NCI-H1694 treated with DMSO at 0.1 percent for 48 hours (cell line): ENCODE data around the gene RPS27A.
"Not testable (repeated sequence)": the region's sequence is repeated elsewhere in the genome, so short reads cannot be mapped to it uniquely, and the experiment has no call there.

Experiments used
- DNase-seq: peaks from one replicate; lab custom pipeline; 2025; lab: John Stamatoyannopoulos, UW

RPS27A gene

DNA sequence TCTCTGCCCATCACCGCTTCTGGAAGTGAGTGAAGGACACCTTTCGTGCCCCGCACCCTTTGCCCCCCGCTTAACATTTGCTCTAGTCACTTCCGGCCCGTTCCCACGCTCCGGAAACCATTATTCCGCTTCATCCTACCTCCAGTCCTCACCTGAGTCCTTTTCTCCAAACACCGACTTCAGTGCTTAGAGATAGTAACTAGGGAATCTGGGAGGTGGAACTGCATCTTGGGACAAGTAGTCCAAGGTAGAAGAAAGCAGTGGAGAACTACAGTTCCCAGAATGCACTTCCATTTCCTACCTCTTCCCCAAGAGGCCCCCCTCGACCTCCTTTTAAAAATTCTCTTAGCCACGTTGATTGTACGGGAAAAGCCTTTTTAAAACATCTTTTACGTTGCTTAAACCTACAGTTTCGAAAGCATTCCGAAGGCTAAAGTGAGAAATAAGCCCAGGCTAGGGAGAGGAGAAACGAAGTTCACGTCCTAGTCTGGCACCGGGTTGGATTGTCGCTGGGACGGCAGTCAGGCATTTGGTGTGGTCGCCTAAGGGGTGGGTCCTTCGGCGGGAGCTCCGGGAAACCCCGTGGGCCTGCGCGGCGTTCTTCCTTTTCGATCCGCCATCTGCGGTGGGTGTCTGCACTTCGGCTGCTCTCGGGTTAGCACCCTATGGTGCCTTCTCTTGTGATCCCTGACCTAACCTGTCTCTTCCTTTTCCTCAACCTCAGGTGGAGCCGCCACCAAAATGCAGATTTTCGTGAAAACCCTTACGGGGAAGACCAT, at the start of gene RPS27A, which contains the start of gene CLHC1:
TSS of gene RPS27A (plus strand) at position 605 of the 779 bp plus-strand sequence. CDS start at position 742, 137 bp downstream.
TSS of gene CLHC1 (minus strand) at position 210 of the 779 bp plus-strand sequence. CDS start 9,882 bp downstream, outside the sequence.
- peak; percentile 97 for DNase-seq

DNA sequence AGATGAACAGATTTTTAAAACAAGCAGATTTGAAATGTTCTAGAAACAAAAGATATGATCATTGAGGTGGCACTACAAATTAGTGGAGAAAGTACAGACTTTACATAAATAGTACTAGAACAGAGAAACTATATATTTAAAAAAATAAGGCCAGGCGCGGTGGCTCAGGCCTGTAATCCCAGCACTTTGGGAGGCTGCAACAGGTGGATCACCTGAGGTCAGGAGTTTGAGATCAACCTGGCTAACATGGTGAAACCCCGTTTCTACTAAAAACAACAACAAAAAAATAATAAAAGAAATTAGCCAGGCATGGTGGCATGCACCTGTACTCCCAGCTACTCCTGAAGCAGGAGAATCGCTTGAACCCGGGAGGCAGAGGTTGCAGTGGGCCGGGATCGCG, 45.7 kb upstream of the RPS27A start:
- DNase-seq: not testable (repeated sequence)

DNA sequence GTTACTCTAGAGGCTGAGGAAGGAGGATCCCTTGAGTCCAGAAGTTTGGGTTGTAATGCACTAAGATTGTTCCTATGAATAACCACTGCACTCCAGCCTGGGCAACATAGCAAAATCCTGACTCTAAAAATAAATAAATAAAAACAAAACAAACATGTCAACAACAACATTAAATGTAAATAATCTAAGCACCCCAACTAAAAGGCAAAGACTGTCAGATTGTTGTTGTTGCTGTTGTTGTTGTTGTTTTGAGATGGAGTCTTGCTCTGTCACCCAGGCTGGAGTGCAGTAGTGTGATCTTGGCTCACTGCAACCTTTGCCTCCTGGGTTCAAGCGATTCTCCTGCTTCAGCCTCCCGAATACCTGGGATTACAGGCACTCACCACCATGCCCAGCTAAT, 40.6 kb upstream of the RPS27A start:
- not testable (repeated sequence) for DNase-seq

DNA sequence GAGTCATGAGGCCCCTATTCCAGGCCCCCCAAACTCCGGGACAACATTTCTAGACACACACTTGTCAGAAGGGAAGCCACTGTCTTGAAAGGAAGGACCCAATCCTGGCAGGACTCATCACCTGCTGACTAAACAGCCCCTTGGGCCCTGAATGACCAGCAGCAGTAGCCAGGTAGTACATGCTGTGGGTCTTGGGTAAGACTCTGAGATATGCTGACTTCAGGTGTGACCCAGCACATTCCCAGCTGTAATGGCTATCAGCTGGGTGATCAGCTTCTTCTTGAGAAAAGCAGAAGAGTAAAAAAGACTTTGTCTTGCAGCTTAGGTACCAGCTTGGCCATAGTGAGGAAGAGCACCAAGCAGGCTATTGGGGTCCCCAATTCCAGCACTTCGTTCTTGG, 36.0 kb upstream of the RPS27A start:
- no peak for DNase-seq

DNA sequence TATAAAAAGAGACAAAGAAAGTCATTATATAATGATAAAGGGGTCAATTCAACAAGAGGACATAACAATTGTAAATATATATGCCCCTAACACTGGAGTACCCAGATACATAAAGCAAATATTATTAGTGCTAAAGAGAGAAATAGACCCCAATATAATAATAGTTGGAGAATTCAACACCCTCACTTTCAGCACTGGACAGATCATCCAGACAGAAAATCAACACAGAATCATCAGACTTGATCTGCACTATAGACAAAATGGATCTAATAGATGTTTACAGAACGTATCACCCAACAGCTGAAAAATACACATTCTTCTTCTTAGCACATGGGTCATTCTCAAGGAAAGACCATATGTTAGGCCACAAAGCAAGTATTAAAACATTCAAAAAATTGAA, 32.1 kb upstream of the RPS27A start:
- DNase-seq: no peak

DNA sequence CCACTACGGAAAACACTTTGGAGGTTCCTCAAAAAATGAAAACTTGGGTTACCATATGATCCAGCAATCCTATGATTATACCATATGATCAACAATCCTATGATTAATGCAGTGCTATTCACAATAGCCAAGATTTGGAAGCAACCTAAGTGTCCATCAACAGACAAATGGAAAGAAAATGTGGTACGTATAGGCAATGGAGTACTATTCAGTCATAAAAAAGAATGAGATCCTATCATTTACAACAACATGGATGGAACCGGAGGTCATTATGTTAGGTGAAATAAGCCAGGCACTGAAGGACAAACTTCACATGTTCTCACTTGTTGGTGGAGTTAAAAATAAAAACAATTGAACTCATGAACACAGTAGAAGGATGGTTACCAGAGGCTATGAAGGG, 28.0 kb upstream of the RPS27A start:
- DNase-seq: no peak

DNA sequence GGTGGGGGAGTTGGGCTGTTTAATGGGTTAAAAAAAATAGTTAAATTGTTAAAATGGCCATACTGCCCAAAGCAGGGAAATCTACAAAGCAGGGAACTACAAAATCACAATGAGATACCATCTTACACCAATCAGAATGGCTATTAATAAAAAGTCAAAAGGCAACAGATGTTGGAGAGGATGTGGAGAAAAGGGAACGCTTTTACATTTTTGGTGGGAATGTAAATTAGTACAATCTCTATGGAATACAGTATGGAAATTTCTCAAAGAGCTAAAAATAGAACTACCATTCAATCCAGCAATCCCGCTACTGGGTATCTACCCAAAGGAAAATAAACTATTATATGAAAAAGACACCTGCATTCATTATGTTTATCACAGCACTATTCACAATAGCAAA, 27.5 kb upstream of the RPS27A start:
- no peak for DNase-seq

DNA sequence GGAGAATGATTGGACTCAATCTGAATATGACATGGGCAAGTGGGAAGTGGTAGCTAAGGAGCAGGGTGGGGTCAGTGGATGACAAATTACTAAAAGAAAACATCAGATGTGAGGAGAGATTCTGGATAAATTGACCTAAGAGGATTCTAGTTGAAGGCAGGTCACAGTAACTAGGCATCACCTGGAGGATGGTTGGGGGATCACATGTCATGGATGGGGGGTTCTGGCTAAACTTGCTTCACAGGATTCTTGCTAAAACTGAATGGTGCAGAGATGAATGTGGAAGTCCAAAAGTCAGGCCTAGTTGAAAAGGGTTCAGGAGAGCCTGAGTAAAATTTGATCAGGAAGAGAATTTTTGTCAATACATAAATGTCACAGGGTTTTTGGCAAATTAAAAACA, 18.7 kb upstream of the RPS27A start:
- no peak for DNase-seq

DNA sequence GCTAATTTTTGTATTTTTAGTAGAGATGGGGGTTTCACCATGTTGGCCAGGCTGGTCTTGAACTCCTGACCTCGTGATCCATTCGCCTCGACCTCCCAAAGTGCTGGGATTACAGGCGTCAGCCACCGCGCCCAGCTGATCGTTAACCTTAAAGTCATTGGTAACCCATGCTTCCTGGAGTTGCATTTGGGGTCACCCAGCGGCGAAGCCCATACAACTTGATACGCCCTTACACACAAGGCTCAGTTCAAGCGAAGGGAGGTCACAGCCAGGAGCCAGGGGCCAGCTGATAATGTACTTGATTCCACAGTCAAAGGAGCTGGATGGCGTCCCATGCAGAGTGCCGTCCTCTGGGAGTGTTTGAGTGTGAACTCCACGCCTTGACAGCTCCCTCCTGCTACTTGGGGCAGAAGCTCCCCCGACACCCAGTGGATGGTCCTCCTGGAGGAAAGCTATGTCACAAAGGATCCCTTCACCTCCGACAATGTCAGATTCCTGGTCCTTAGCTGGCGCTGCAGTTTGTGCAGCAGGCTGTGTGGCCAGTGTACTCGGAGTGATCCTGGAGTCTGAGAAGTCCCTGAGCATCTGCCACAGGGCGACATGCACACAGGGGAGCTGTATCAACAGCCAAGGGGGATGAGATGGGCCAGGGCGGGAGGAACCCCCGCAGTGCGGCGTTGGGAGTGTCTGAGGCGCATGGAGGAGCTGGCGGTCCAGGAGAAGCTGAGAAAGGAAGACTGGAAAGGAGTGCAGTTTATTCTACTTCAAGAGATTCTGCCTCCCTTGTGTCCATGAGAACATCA, 8.3 kb upstream of the RPS27A start:
- DNase-seq: no peak

DNA sequence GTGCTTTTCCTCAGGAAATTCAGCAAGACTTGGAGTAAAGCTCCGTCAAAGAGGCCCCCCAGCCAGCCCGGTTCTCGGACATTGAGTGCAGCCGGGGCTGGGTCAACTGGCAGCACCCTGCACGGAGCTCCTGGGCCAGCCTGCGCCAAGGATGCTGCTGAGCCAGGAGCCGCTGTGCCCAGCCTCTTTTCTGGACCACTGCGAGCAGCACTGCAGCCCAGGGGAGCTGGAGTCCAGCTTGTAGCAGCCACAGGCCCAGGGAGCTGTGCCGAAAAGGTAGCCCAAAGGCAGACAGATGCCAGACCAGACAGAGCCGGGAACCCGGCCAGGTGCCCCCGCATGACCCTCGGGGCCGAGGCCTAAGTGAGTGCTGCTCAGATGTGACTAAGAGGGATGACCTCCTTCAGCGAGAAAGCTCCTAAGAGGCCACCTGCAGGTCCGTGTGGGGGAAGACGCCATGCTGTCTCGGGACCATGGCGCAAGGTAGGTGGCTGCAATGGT, 7.7 kb upstream of the RPS27A start:
- no peak for DNase-seq

DNA sequence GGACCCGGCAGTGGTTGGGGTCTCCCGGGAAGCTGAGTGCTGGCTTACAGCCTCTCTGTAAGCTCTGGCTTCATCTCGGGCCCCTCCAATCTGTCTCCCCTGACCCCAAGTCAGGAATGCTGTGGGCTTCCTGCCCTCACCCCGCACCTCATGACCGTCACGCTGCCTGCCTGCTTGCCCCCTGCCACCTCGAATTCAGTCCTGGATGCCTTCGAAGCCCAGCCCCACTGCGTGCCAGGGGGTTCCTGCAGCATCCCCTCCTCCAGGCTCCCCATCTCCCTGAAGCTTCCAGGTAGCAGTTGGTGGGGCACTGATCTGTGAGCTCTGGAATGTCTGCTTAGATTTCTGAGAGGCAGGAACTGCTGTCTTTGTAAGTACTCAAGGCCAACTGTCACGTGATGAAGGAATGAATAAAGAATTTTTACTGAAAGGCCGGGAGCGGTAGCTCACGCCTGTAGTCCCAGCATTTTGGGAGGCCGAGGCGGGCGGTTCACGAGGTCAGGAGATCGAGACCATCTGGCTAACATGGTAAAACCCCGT, 6.9 kb upstream of the RPS27A start:
- DNase-seq: no peak

DNA sequence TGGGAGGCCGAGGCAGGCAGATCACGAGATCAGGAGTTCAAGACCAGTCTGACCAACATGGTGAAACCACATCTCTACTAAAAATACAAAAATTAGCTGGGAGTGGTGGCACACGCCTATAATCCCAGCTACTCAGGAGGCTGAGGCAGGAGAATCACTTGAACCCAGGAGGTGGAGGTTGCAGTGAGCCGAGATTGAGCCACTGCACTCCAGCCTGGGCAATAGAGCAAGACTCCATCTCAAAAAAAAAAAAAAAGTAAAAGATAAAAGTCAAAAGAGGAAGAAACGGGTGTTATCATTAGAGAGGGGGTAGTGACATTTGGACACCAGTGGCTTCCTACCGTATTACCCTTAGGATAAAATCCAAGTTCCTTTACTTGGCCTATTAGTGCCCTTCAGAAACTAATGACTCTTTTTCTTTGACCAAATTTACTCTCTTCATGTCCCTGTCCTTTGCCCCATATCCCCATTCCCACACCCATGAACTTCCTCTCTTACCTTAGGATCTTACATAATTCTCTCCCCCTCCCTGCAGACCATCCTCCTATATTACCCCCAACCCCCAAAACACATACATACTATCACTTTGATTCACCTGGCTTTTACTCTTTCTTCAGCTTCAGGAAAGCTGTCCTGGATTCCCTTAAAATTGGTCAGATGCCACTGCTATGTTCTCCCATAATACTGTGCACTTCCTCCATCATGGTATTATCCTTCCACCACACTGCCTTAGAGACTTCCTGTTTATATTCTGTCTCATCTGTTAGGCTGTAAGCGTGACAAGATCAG, 4.9 kb upstream of the RPS27A start:
- not testable (repeated sequence) for DNase-seq

DNA sequence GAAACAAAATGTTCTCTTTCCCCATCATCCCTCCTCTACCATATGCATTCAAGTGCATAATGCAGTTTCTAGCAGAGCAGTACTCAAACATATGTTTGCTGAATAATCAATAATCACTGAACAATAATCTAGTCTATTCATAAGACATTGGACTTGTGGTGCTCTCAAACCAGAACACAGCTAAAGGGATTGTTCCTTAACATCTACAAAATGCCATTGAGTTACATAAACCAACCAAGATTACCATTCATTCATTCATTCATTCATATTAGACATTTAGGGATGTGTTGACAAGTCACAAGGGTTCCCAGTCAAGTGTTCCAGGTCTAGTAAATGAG, 4.3 kb upstream of the RPS27A start:
- no peak for DNase-seq

DNA sequence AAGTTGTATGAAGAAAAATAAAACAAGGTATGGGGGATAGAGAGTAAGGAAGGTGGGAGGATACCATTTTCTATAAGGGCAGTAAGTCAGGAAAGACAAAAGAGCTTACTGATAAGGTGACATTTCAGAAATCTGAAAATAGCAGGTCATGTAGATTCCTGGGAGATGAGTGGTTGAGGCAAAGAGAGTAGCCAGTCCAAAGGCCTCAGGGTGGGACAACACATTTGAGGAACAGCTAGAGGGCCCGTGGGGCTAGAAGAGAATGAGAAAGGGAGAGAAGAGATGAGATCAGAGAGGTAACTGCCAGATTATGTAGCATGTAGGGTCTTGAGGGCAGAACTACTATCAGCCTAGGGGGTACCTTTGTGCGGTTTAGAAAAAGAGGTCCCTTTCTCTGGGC, 3.3 kb upstream of the RPS27A start:
- no peak for DNase-seq

DNA sequence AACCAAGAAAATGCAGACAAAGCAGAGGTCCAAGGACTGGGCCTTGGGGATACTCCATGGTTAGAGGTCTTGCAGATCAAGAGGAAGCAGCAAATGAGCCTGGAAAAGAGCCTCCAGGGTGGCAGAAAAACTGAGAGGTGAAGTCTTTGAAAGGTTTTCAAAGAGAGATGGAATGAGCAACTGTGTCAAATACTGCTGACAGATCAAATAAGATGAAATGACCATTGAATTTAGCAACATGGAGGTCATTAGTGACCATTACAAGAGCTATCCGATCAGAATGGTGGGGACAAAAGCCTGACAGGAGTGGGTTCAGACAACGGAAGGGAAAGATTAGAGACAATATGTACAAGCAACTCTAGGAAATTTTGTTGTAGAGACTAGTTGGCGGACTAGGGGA, 1.9 kb upstream of the RPS27A start:
- no peak for DNase-seq

DNA sequence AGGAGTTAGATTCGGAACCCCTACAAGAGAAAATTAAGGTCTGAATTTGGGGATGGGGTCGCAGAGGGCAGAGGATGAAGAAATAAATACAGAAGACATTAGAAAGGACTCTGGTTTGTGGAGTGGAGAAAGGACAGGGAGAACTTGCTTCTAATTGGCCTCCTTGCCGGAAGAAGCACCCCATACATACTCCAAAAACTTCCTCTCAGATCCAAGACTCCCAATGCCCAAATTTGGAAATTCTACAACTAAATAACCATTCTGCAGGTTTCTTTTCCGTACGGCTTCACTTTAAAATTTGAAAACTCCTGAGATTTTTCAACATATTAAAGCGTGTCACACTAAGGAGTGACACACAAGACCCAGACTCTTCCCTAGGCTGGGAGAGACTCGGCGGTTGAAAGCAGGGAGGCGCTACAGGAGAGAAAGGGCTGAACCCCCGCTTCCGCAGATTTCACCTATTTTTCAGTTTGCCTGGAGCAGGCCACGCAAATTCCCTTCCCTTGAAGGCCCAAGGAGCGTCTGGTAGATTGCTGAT, 873 bp upstream of the RPS27A start:
- no peak for DNase-seq

DNA sequence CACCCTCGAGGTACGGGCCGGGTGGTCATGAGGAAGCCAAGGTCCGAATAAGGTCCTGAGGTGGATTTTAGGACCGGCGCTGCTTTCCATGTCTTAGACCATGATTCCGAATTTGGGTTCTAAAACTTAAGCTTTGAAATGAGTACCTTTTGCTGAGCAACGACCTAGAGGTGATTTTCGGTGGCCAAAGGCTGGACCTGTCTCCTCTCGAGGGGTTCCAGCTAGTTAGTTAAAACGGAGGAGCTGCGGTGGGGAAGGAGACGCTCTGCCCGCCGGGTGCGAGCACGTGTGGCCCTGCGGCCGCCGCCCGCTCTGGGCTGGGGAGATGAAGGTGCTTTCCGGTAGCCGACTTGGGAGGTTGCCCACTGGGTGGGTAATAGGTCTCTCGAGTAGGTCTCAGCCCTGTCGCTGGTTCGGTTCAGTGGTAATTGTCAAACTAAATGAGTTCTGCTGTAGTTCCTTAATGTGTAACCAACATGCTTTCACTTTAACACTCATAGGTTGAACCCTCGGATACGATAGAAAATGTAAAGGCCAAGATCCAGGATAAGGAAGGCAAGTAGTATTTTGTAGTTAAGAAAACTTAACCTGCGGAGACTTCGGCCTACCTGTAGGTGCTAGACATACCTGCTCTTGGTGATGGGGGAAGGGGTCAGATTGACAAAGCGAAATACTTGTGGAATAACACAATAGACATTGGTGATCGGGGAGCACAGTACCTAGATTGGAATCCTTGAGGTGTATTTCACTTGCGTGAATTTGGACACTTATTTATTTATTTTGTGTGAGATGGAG, 572 bp downstream of the RPS27A start:
- DNase-seq: no peak

DNA sequence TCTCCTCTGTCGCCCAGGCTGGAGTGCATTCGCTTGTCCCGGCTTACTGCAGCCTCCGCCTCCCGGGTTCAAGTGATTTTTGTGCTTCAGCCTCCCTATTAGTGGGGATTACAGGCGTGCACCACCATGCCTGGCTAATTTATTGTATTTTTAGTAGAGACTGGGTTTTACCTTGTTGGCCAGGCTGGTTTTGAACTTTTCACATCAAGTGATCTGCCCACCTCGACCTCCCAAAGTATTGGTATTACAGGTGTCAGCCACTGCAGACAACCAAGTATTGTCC, 1.1 kb downstream of the RPS27A start:
- no peak for DNase-seq

DNA sequence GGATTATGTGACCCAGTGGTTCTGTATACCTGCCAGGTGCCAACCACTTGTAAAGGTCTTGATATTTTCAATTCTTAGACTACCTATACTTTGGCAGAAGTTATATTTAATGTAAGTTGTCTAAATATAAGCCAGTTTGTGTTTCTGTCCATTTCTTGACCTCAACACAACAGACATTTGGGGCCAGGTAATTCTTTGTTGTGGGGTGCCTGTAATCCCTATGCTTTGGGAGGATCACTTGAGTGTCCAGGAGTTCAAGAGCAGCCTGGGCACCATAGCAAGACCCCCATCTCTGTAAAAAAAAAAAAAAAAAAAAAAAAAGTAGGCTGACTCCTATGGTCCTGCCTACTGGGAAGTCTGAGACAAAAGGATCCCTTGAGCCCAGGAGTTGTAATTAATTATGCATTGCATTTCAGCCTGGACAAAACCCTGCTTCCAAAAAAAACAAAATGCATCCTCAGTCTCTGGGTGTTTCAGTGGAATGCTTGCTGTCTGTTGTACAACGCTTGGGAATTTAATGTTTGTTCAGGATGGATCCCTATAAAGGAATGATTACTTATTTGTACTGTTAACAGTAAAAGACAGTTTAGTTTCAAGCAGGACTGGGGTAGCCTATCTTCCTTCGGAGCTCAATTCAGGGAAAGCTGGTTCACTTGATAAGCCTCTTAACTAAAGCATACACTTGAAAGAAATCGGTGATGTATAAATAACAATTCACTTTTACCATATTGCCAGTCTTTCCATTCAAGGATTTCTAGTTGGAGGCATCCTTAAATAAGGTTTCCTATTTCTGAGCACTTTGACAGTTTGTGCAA, 3.4 kb downstream of the RPS27A start:
- no peak for DNase-seq

DNA sequence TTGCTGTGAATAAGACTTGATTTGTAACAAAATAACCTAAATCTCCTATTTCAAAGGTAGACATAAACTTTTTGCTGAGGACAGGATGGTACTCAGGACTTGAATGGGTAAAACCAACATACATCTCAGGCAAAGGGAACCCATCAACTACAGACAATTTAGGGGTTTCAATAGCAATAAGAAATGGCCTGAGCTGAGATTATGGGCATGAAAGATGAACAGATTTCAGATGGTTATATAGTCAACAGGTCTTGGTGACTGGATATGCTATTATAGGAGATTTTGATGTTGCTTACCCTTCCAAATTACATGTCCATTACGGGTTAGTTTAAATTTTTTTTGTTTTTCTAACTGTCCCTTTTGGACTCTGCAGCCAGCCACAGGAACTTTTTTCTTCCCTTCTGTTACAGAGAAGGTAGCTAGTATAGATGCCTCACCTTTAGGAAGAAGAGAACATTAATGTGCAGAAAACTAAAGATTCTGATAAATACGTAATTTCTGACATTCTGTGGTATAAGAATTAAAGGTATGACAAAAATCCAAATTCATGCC, 4.6 kb downstream of the RPS27A start:
- DNase-seq: no peak
